ENCODE measurements around the gene DNM3. TPM values are rescaled to one million over a fixed set of nuclear protein-coding genes. Genes with fewer than 3 reads are reported as not detected.

The DNM3 gene
- total and polyA plus RNA-seq, 2 of the 8 experiments (the other 6 are each of a cell fraction or from before 2014, with no cell fraction given): 2.0 to 8.5 TPM

- TF ChIP-seq CHD7 (IDR thresholded peaks at IDR 0.05; ENCODE audit: insufficient replicate concordance, low read length) (no peak), CHD2 (IDR thresholded peaks at IDR 0.05; ENCODE audit: low read length) (no peak), SIX5 (IDR thresholded peaks at IDR 0.05; ENCODE audit: low read depth, low read length) (no peak)
Observed at GRCh38 chr1:172252958-172253357, 411.7 kb downstream of the DNM3 start (continued).

All from H1 (cell line).